Neutrophil (primary cell): ENCODE measurements around the gene ACBD6.
A peak's percentile ranks its signal among the peaks of the same experiment; 100 is the strongest.

ENCODE experiments used
- H3K27ac ChIP-seq: fragments of 200-600 bp; sonication (generic); 2 replicates; pipeline ENCODE4 v1.5.1; 2016; ENCODE audit warnings: mild to moderate bottlenecking, moderate library complexity
- H3K27me3 ChIP-seq: fragments of 200-600 bp; sonication (generic); 2 replicates; pipeline ENCODE4 v1.6.0; 2016; ENCODE audit warnings: mild to moderate bottlenecking
- H3K36me3 ChIP-seq: fragments of 200-600 bp; sonication (generic); 2 replicates; pipeline ENCODE4 v1.5.1; 2017
- H3K4me1 ChIP-seq, 2 experiments: fragments of 200-600 bp in 1 of 2; sonication (generic) in 1 of 2; 1 replicate in 1 of 2; 2 replicates in 1 of 2; pipeline versions ENCODE4 v1.5.1 to v1.6.1; 2013 to 2016; ENCODE audit warnings: low read depth in 1 of 2, low read length in 1 of 2, mild to moderate bottlenecking in 1 of 2, moderate library complexity in 1 of 2; ENCODE audit not compliant: control insufficient read depth in 1 of 2, insufficient read depth in 1 of 2
- H3K4me3 ChIP-seq, 2 experiments: fragments of 200-600 bp in 1 of 2; sonication (generic) in 1 of 2; 1 replicate in 1 of 2; 2 replicates in 1 of 2; pipeline ENCODE4 v1.5.1; 2013 to 2016; ENCODE audit warnings: low read depth in 1 of 2, low read length in 1 of 2, mild to moderate bottlenecking in 1 of 2, moderate library complexity in 1 of 2
- H3K9me3 ChIP-seq: fragments of 200-600 bp; sonication (generic); 2 replicates; pipeline ENCODE4 v1.5.1; 2016
- CTCF ChIP-seq: fragments of 200-600 bp; sonication (generic); IDR thresholded peaks from 2 replicates; pipeline ENCODE4 v1.5.1; 2016; ENCODE audit warnings: antibody characterized with exemption

Gene ACBD6

GRCh38 chr1:180370188-180370587, 132.2 kb downstream of the ACBD6 start:
- no peak overlapping the region for H3K27ac ChIP-seq

DNA sequence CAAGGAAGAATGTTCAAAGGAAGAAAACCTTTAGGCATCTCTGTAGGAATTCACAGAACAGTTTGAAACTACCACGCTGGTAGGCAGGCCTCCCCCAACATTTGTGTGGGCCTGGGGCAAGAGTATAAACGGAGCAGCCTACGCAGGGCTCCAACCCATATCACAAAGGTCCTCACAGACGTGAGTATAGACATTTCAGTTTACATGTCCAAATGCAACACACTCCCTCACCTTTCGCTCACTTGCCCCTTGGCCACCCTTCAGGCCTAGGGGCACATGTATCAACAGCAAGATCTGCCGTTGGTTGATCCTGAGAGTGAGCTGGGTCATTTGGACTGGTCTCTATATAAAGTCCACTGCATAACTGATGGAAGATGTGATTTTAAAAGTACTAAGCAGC, 133.3 kb downstream of the ACBD6 start:
- no peak overlapping the region for H3K27ac ChIP-seq
- no peak overlapping the region for H3K4me3 ChIP-seq
- H3K27me3 ChIP-seq = no peaks in the 10 kb centered on the region
- no peak for TF ChIP-seq CTCF
- H3K36me3 ChIP-seq = no peaks in the 10 kb centered on the region
- no peaks in the 10 kb centered on the region for H3K9me3 ChIP-seq
- H3K4me1 ChIP-seq = peaks cover 9 to 10% of the 10 kb centered on the region in 2 experiments

More at GRCh38 chr1:180370188-180370587, 132.2 kb downstream of the ACBD6 start:
- Histone ChIP-seq H3K9me3 (no peaks in the 10 kb centered on the region), H3K4me1 (peaks cover 4 to 7% of the 10 kb centered on the region in 2 experiments), H3K4me3 (no peak overlapping the region), H3K27me3 (no peaks in the 10 kb centered on the region), H3K36me3 (no peaks in the 10 kb centered on the region)
- TF ChIP-seq CTCF = no peak

- Histone ChIP-seq H3K4me3 (no peak overlapping the region), H3K4me1 (peaks cover 9 to 20% of the 10 kb centered on the region in 2 experiments), H3K36me3 (no peaks in the 10 kb centered on the region), H3K27me3 (no peaks in the 10 kb centered on the region), H3K9me3 (no peaks in the 10 kb centered on the region), H3K27ac (no peak overlapping the region)
- no peak for TF ChIP-seq CTCF
Observed at GRCh38 chr1:180366371-180367068, 135.9 kb downstream of the ACBD6 start.

DNA sequence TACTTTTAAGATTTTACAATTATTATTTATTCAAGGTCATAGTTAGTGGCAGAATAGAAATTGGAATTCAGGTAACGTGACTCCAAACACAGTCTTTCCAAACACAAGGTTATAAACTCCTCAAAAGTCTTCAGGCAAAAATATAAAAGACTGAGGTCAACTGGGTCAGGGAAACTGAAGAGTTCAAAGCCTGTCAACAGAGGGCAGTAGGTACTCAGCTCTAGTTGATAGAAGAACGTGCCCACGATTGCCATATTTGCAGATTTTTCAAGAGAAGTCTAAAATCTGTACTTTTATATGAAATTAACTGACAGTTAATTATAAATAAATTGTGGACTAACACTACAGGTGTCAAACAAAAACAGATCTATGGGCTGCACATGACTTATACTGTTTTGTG, 137.3 kb downstream of the ACBD6 start:
- no peak overlapping the region for H3K4me3 ChIP-seq
- TF ChIP-seq CTCF = peak; percentile 70
- no peaks in the 10 kb centered on the region for H3K36me3 ChIP-seq
- no peaks in the 10 kb centered on the region for H3K9me3 ChIP-seq
- no peaks in the 10 kb centered on the region for H3K27me3 ChIP-seq
- H3K4me1 ChIP-seq = peaks cover 9 to 20% of the 10 kb centered on the region in 2 experiments
- H3K27ac ChIP-seq = no peak overlapping the region

DNA sequence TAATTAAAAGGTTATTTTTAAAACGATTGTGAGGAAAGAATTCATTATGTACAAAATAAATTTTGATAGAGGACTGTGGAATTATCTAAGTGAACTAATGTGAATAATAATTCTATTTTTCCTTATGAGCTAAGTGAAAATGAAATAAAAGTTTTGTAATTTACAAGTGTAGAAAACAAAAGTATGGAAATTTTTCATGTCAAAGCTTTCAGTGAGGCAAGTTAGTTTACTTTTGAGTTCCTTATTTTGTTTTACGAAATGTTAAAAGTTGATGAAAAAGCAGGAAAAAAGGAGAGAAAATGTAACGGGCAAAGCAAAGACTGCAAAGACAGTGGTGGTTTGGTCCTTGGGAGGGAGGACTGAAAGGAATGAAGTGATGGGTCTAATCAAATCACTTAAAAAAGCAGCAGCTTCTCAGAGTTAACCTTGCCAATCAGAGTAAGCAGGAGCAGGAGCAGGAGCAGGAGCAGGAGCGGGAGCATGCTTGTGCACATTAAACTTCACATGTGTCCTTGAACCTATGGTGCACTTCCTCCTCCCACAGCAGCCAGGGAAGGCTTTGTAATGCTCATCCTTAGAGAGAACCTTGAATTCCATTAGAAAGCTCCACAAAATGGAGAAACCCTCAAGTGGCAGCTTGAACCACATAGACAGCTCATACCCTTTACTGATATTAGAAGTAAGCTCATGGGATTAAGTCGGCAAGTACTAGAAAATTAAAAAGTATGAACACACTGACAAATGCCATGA, 139.0 kb downstream of the ACBD6 start:
- Histone ChIP-seq H3K9me3 (no peaks in the 10 kb centered on the region), H3K4me3 (no peak overlapping the region), H3K4me1 (peaks cover 9 to 20% of the 10 kb centered on the region in 2 experiments), H3K27ac (peak overlapping the region; percentile 0), H3K27me3 (no peaks in the 10 kb centered on the region), H3K36me3 (no peaks in the 10 kb centered on the region)
- TF ChIP-seq CTCF = no peak
